ENCODE measurements around the gene WDR33. TPM values are rescaled to one million over a fixed set of nuclear protein-coding genes. Genes with fewer than 3 reads are reported as not detected.

Gene WDR33
- total RNA-seq, 5 donors from 2014 or later (not counting 1 experiment from before 2014, with no cell fraction given) = 54.5 to 79.8 (median 76.2) TPM

DNA sequence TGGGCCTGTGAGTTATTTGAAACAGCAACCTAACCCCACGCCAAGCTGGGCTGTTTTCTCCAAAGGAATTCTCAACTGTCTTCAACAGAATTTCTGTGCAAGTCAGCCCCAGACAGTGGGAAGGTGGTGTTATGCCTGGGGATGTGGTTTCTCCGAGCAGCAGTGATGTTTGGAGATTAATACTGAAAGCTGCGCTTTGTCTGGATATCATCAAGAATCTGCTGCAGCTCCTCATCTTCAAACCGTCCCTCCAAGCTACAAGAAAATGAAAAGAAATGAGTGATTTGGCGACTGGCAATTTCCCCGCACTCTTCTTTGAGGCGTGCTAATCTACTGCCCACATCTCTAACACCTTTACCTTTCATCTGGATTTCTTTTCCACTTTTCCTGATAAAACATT, 37.0 kb upstream of the WDR33 start:
- no peaks in the 10 kb centered on the region for H3K27me3 Mint-ChIP-seq
- WGBS (ENCODE audit: insufficient coverage) = no CpG with 5 or more reads among the region's 7 CpGs
- Histone ChIP-seq H3K4me3 (ENCODE audit: control insufficient read depth in 1 of 2, extremely low read depth in 1 of 2, low read length in 1 of 2) (no peak overlapping the region), H3K4me1 (ENCODE audit: control insufficient read depth in 1 of 2, extremely low read depth in 1 of 2, insufficient read depth in 2 of 2, low read length in 2 of 2) (no peaks in the 10 kb centered on the region), H3K27me3 (replicated peaks in 1 of 2; ENCODE audit: control insufficient read depth in 2 of 2, extremely low read depth in 1 of 2, insufficient read depth in 2 of 2, low read length in 1 of 2) (no peaks in the 10 kb centered on the region), H3K9me3 (no peaks in the 10 kb centered on the region), H3K27ac (ENCODE audit: low read length) (no peak overlapping the region), H3K36me3 (ENCODE audit: control insufficient read depth in 2 of 2, extremely low read depth in 1 of 2, insufficient read depth in 1 of 2, low read length in 1 of 2) (peaks cover 0 to 54% of the 10 kb centered on the region in 2 donors)
- DNase-seq (no peak), ATAC-seq (replicated peaks in 1 of 4) (no peak)
- no peak overlapping the region for H3K4me3 Mint-ChIP-seq
- peaks cover 9 to 11% (median 10%) of the 10 kb centered on the region in 3 donors for H3K4me1 Mint-ChIP-seq
- H3K9me3 Mint-ChIP-seq = no peaks in the 10 kb centered on the region
- ChIA-PET POLR2A (no interaction called here), CTCF (no interaction called here)
- no peak overlapping the region for H3K27ac Mint-ChIP-seq
- peaks cover 36% of the 10 kb centered on the region for H3K36me3 Mint-ChIP-seq

DNA sequence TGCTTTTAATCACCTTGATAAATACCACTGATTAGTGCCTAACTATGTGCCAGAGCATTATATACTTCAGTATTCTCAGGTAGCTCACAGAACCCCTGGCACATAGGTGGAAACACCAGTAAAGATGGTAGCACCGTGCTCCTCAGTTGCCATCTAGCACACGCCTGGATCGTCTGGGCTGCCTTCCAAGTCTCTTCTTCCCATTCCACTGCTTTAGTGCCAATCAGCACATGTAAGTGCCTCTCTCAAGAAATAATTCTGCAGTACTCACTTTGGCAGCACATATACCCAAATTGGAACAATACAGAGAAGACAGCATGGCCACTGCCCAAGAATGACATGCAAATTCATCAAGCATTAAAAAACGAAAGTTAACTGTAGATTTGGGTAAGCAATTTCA, 34.0 kb upstream of the WDR33 start:
- ATAC-seq (replicated peaks in 1 of 4) (no peak), DNase-seq (no peak)
- ChIA-PET CTCF (no interaction called here), POLR2A (interaction anchor here in 1 of 2 donors (0.6 kb wide), 1 partner anchor 137 kb away, joined by 6 read pairs; no protein-coding TSS in a partner anchor)
- Mint-ChIP-seq H3K4me1 (peaks cover 4 to 10% (median 5%) of the 10 kb centered on the region in 3 donors), H3K4me3 (no peak overlapping the region), H3K27me3 (no peaks in the 10 kb centered on the region), H3K27ac (no peak overlapping the region), H3K36me3 (peaks cover 28% of the 10 kb centered on the region), H3K9me3 (peaks cover 0 to 3% (median 0%) of the 10 kb centered on the region in 3 donors)
- H3K27me3 ChIP-seq (replicated peaks in 1 of 2; ENCODE audit: control insufficient read depth in 2 of 2, extremely low read depth in 1 of 2, insufficient read depth in 2 of 2, low read length in 1 of 2) = no peaks in the 10 kb centered on the region
- WGBS (ENCODE audit: insufficient coverage) = 90% methylated on average over 4 of the region's 4 CpGs
- H3K9me3 ChIP-seq = no peaks in the 10 kb centered on the region
- H3K4me3 ChIP-seq (ENCODE audit: control insufficient read depth in 1 of 2, extremely low read depth in 1 of 2, low read length in 1 of 2) = no peak overlapping the region
- H3K27ac ChIP-seq (ENCODE audit: low read length) = no peak overlapping the region
- H3K36me3 ChIP-seq (ENCODE audit: control insufficient read depth in 2 of 2, extremely low read depth in 1 of 2, insufficient read depth in 1 of 2, low read length in 1 of 2) = peaks cover 0 to 38% of the 10 kb centered on the region in 2 donors
- H3K4me1 ChIP-seq (ENCODE audit: control insufficient read depth in 1 of 2, extremely low read depth in 1 of 2, insufficient read depth in 2 of 2, low read length in 2 of 2) = no peaks in the 10 kb centered on the region

DNA sequence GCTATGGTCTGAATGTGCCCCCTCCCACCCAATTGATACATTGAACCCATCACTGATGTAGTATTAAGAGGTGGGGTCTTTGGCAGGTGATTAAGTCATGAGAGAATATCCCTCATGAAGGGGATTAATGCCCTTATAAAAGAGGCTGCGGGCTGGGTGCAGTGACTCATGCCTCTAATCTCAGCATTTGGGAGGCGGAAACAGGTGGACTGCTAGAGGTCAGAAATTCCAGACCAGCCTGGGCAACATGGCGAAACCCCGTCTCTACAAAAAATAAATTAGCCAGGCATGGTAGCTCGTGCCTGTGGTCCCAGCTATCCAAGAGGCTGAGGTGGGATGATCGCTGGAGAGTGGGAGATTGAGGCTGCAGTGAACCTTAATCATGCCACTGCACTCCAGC, 32.7 kb upstream of the WDR33 start:
- ATAC-seq (replicated peaks in 1 of 4) (no peak), DNase-seq (no peak)
- ChIA-PET CTCF (no interaction called here), POLR2A (no interaction called here)
- H3K9me3 Mint-ChIP-seq = peaks cover 0 to 3% (median 0%) of the 10 kb centered on the region in 3 donors
- no peak overlapping the region for H3K4me3 Mint-ChIP-seq
- Histone ChIP-seq H3K27ac (ENCODE audit: low read length) (no peak overlapping the region), H3K27me3 (replicated peaks in 1 of 2; ENCODE audit: control insufficient read depth in 2 of 2, extremely low read depth in 1 of 2, insufficient read depth in 2 of 2, low read length in 1 of 2) (no peaks in the 10 kb centered on the region), H3K9me3 (no peaks in the 10 kb centered on the region), H3K4me1 (ENCODE audit: control insufficient read depth in 1 of 2, extremely low read depth in 1 of 2, insufficient read depth in 2 of 2, low read length in 2 of 2) (no peaks in the 10 kb centered on the region), H3K4me3 (ENCODE audit: control insufficient read depth in 1 of 2, extremely low read depth in 1 of 2, low read length in 1 of 2) (no peak overlapping the region), H3K36me3 (ENCODE audit: control insufficient read depth in 2 of 2, extremely low read depth in 1 of 2, insufficient read depth in 1 of 2, low read length in 1 of 2) (peaks cover 0 to 30% of the 10 kb centered on the region in 2 donors)
- H3K4me1 Mint-ChIP-seq = peaks cover 0 to 10% (median 5%) of the 10 kb centered on the region in 3 donors
- 100% methylated on average over 3 of the region's 6 CpGs for WGBS (ENCODE audit: insufficient coverage)
- no peaks in the 10 kb centered on the region for H3K27me3 Mint-ChIP-seq
- H3K27ac Mint-ChIP-seq = no peak overlapping the region
- peaks cover 19% of the 10 kb centered on the region for H3K36me3 Mint-ChIP-seq

GRCh38 chr2:127841466-127842178, 30.7 kb upstream of the WDR33 start:
- Histone ChIP-seq H3K4me3 (ENCODE audit: control insufficient read depth in 1 of 2, extremely low read depth in 1 of 2, low read length in 1 of 2) (no peak overlapping the region), H3K9me3 (no peaks in the 10 kb centered on the region), H3K4me1 (ENCODE audit: control insufficient read depth in 1 of 2, extremely low read depth in 1 of 2, insufficient read depth in 2 of 2, low read length in 2 of 2) (no peaks in the 10 kb centered on the region), H3K36me3 (ENCODE audit: control insufficient read depth in 2 of 2, extremely low read depth in 1 of 2, insufficient read depth in 1 of 2, low read length in 1 of 2) (peaks cover 0 to 14% of the 10 kb centered on the region in 2 donors), H3K27ac (ENCODE audit: low read length) (no peak overlapping the region), H3K27me3 (replicated peaks in 1 of 2; ENCODE audit: control insufficient read depth in 2 of 2, extremely low read depth in 1 of 2, insufficient read depth in 2 of 2, low read length in 1 of 2) (no peaks in the 10 kb centered on the region)
- DNase-seq (no peak), ATAC-seq (replicated peaks in 1 of 4) (no peak)
- ChIA-PET CTCF (interaction anchor here in 1 of 2 donors (0.6 kb wide), 1 partner anchor 34 kb away, joined by 4 read pairs; no protein-coding TSS in a partner anchor), POLR2A (interaction anchor here in 1 of 2 donors (0.6 to 0.7 kb wide), 2 partner anchors 12 to 27 kb away, joined by 3 to 6 read pairs; no protein-coding TSS in a partner anchor)
- WGBS (ENCODE audit: insufficient coverage) = 75% methylated on average over 15 of the region's 20 CpGs
- H3K9me3 Mint-ChIP-seq = peaks cover 0 to 3% (median 0%) of the 10 kb centered on the region in 3 donors
- H3K27me3 Mint-ChIP-seq = no peaks in the 10 kb centered on the region
- H3K36me3 Mint-ChIP-seq = peaks cover 13% of the 10 kb centered on the region
- no peak overlapping the region for H3K27ac Mint-ChIP-seq
- peaks cover 0 to 10% (median 5%) of the 10 kb centered on the region in 3 donors for H3K4me1 Mint-ChIP-seq
- no peak overlapping the region for H3K4me3 Mint-ChIP-seq

DNA sequence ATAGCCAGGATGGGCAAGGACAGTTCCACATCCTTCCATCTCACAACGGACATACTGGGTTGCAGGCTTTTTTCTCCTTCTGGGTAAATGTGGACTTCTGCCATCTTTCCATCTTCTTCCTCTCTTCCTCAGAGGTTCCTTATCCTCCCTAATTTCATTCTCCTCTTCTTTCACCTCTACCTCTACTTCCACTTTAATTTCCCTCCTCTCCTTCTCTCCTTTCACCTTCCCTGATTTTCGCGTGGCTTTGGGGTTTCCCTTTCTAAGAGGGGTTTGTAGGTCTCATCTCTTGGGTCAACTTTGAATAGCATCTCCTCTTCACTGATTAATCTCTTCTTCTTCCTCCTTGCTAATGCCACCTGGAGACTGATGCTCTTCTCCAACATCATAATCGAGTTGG, 29.9 kb upstream of the WDR33 start:
- no peak for DNase-seq
- Histone ChIP-seq H3K9me3 (no peaks in the 10 kb centered on the region), H3K36me3 (ENCODE audit: control insufficient read depth in 2 of 2, extremely low read depth in 1 of 2, insufficient read depth in 1 of 2, low read length in 1 of 2) (peaks cover 0 to 7% of the 10 kb centered on the region in 2 donors), H3K4me1 (ENCODE audit: control insufficient read depth in 1 of 2, extremely low read depth in 1 of 2, insufficient read depth in 2 of 2, low read length in 2 of 2) (no peaks in the 10 kb centered on the region), H3K4me3 (ENCODE audit: control insufficient read depth in 1 of 2, extremely low read depth in 1 of 2, low read length in 1 of 2) (no peak overlapping the region), H3K27ac (ENCODE audit: low read length) (no peak overlapping the region), H3K27me3 (replicated peaks in 1 of 2; ENCODE audit: control insufficient read depth in 2 of 2, extremely low read depth in 1 of 2, insufficient read depth in 2 of 2, low read length in 1 of 2) (no peaks in the 10 kb centered on the region)
- no peak overlapping the region for H3K27ac Mint-ChIP-seq
- ChIA-PET POLR2A (interaction anchor here in 1 of 2 donors (0.6 kb wide), 1 partner anchor 13 kb away, joined by 6 read pairs; no protein-coding TSS in a partner anchor), CTCF (no interaction called here)
- peaks cover 0 to 3% (median 0%) of the 10 kb centered on the region in 3 donors for H3K9me3 Mint-ChIP-seq
- no peaks in the 10 kb centered on the region for H3K27me3 Mint-ChIP-seq
- no peak for ATAC-seq (replicated peaks in 1 of 4)
- peaks cover 7% of the 10 kb centered on the region for H3K36me3 Mint-ChIP-seq
- peaks cover 0 to 10% (median 5%) of the 10 kb centered on the region in 3 donors for H3K4me1 Mint-ChIP-seq
- no peak overlapping the region for H3K4me3 Mint-ChIP-seq
- 90% methylated on average over 2 of the region's 4 CpGs for WGBS (ENCODE audit: insufficient coverage)

- H3K27ac Mint-ChIP-seq = no peak overlapping the region
- Histone ChIP-seq H3K9me3 (no peaks in the 10 kb centered on the region), H3K27ac (ENCODE audit: low read length) (no peak overlapping the region), H3K27me3 (replicated peaks in 1 of 2; ENCODE audit: control insufficient read depth in 2 of 2, extremely low read depth in 1 of 2, insufficient read depth in 2 of 2, low read length in 1 of 2) (peaks cover 0 to 7% of the 10 kb centered on the region in 2 experiments), H3K4me3 (ENCODE audit: control insufficient read depth in 1 of 2, extremely low read depth in 1 of 2, low read length in 1 of 2) (no peak overlapping the region), H3K4me1 (ENCODE audit: control insufficient read depth in 1 of 2, extremely low read depth in 1 of 2, insufficient read depth in 2 of 2, low read length in 2 of 2) (peaks cover 2 to 13% of the 10 kb centered on the region in 2 experiments), H3K36me3 (ENCODE audit: control insufficient read depth in 2 of 2, extremely low read depth in 1 of 2, insufficient read depth in 1 of 2, low read length in 1 of 2) (no peaks in the 10 kb centered on the region)
- ChIA-PET CTCF (interaction anchor here in 1 of 2 donors (0.7 kb wide), 1 partner anchor 192 kb away, joined by 6 read pairs; no protein-coding TSS in a partner anchor), POLR2A (no interaction called here)
- H3K9me3 Mint-ChIP-seq = no peaks in the 10 kb centered on the region
- no peaks in the 10 kb centered on the region for H3K36me3 Mint-ChIP-seq
- H3K27me3 Mint-ChIP-seq = no peaks in the 10 kb centered on the region
- WGBS (ENCODE audit: insufficient coverage) = no CpG with 5 or more reads among the region's 3 CpGs
- H3K4me3 Mint-ChIP-seq = no peak overlapping the region
- DNase-seq (no peak), ATAC-seq (replicated peaks in 1 of 4) (no peak)
- peaks cover 8 to 11% (median 10%) of the 10 kb centered on the region in 3 donors for H3K4me1 Mint-ChIP-seq
Observed at GRCh38 chr2:127834951-127835350, 24.0 kb upstream of the WDR33 start.
